ENCODE results near the gene SYT6. TPM values are rescaled to one million over a fixed set of nuclear protein-coding genes. Genes with fewer than 3 reads are reported as not detected.

The SYT6 gene
- total and polyA plus RNA-seq, 10 of the 15 experiments (the other 5 are each of a cell fraction or from before 2014, with no cell fraction given): 0.05 to 0.39 TPM; not detected in 8

DNA sequence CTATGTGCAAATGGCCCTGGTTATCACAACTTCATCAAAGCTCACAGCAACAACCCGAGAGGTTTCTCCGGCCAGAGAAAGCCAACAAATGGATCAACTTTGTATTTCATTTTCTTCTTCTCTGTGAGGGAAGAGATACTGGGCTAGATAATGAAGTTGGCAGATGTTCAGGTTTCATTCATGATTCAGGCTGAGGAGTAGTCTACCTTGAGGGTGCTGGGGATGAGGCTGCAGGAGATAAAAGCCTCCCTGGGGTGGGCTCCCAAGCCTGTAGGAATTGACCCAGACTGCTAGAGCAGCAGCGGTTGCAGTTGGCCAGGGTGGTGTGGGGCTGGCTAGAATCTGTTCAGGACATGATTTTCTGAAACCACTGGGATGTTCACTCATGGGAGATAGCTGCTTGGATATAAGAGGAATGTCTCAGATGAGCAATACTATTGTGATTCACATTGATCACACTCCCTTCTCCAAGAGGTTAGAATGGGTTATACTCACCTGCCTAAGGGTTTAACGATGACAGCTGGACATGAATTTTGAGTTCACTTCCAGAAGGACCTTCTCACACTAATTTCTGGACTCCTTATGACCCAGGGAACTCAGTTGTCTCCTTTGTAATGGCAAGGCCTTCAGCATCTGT, 64.0 kb downstream of the SYT6 start (continued):
- no peak for TF ChIP-seq RAD21 (IDR thresholded peaks at IDR 0.05; ENCODE audit: insufficient read depth, low read depth, low read length)
- TF ChIP-seq, protein P1, sequence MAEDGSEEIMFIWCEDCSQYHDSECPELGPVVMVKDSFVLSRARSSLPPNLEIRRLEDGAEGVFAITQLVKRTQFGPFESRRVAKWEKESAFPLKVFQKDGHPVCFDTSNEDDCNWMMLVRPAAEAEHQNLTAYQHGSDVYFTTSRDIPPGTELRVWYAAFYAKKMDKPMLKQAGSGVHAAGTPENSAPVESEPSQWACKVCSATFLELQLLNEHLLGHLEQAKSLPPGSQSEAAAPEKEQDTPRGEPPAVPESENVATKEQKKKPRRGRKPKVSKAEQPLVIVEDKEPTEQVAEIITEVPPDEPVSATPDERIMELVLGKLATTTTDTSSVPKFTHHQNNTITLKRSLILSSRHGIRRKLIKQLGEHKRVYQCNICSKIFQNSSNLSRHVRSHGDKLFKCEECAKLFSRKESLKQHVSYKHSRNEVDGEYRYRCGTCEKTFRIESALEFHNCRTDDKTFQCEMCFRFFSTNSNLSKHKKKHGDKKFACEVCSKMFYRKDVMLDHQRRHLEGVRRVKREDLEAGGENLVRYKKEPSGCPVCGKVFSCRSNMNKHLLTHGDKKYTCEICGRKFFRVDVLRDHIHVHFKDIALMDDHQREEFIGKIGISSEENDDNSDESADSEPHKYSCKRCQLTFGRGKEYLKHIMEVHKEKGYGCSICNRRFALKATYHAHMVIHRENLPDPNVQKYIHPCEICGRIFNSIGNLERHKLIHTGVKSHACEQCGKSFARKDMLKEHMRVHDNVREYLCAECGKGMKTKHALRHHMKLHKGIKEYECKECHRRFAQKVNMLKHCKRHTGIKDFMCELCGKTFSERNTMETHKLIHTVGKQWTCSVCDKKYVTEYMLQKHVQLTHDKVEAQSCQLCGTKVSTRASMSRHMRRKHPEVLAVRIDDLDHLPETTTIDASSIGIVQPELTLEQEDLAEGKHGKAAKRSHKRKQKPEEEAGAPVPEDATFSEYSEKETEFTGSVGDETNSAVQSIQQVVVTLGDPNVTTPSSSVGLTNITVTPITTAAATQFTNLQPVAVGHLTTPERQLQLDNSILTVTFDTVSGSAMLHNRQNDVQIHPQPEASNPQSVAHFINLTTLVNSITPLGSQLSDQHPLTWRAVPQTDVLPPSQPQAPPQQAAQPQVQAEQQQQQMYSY (CRISPR knock-in tag; IDR thresholded peaks at IDR 0.05): no peak
- no peak for TF ChIP-seq BRCA1 (IDR thresholded peaks at IDR 0.05; ENCODE audit: low read depth, low read length)
- TF ChIP-seq CHD1 (IDR thresholded peaks at IDR 0.05; ENCODE audit: low read depth, low read length): no peak
- no peak for TF ChIP-seq ZBED1 (IDR thresholded peaks at IDR 0.05; ENCODE audit: borderline replicate concordance)
- no peak for TF ChIP-seq CHD4 (IDR thresholded peaks at IDR 0.05)

DNA sequence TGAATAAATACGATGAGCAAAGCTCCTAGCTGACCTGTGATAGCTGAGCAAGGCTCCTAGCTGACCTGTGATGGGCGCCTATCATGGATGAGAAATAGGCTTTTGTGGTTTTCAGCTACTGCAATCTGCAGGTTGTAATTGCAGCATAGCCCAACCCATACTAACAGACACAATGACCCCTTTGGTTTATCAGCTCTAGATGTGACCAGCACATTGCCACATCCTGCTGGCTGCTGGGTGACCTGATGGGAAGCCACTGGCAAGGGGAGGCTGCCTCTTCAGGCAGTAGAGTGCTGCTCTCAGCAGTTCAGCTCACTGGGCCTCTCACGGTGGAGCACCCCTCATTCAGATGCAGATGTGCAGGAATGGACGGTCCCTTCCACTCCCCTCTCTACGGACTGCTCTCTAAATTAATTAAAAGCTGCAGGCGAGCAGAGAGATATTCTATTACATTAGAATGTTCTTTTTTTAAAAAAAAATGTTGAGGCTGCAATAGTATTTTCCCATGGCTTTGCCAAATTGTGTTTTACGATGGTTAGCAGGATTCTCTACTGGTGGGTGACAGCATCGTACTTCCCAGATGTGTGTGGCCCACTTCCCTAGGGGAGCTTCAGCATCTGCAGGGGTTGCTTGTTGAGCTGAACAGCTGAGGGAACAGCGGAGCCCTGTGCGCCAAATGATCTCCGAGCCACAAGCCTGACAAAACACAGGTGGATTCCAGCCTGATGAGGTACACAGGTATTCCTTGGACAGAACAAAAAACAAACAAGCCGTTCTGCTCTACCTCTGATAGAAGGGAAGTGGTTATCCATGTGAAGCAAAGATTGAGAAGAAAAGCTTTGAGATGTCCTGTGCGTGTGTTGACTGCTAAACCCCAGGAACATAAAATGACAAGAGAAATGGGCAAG, 65.0 kb downstream of the SYT6 start:
- ChIA-PET CTCF (interaction anchor here (0.6 to 1.3 kb wide), 2 partner anchors 9 to 71 kb away, joined by 3 to 4 read pairs; no protein-coding TSS in a partner anchor), POLR2A (no interaction called here), RAD21 (ENCODE audit: unreplicated experiment) (no interaction called here), SMC1A (ENCODE audit: uncharacterized antibody, unreplicated experiment) (interaction anchor here (1.0 to 1.8 kb wide), 4 partner anchors 9 to 110 kb away, joined by 3 to 4 read pairs (median 3); no protein-coding TSS in a partner anchor)
- H3K27ac ChIP-seq (ENCODE audit: control insufficient read depth, insufficient read depth): no peak overlapping the region
- DNase-seq (ENCODE audit: low read depth, low spot score): no peak
- no TSS peak for BruUV-seq (replicated peaks)
- peaks cover 1 to 4% of the 10 kb centered on the region in 2 experiments; a peak in 2 of 4 replicates for H3K27me3 ChIP-seq (replicated peaks in 1 of 2; ENCODE audit: control insufficient read depth in 2 of 2, insufficient read depth in 2 of 2, low read length in 1 of 2)
- H3K79me2 ChIP-seq (ENCODE audit: control insufficient read depth, insufficient read depth, low read length): no peaks in the 10 kb centered on the region
- in situ Hi-C loops (cut with MboI) (no loop called here), intact Hi-C loops (cut with micrococcal nuclease; ENCODE audit: unreplicated experiment) (no loop called here)
- WGBS (ENCODE audit: insufficient coverage, insufficient replicate concordance, low lambda C conversion rate, missing lambda C conversion rate): 42% methylated on average over 13 of the region's 13 CpGs
- H3K4me3 ChIP-seq: no peak overlapping the region
- TF ChIP-seq MTA3 (IDR thresholded peaks at IDR 0.05; ENCODE audit: borderline replicate concordance, low read length) (no peak), CREM (IDR thresholded peaks at IDR 0.05; ENCODE audit: low read depth) (no peak), CEBPB (IDR thresholded peaks at IDR 0.05; ENCODE audit: borderline replicate concordance in 1 of 2, low read depth in 2 of 2, low read length in 2 of 2) (no peak)
- no peak overlapping the region for H3K9ac ChIP-seq (ENCODE audit: control insufficient read depth, insufficient read depth, low read length)
- H3K9me3 ChIP-seq (replicated peaks; ENCODE audit: control insufficient read depth, insufficient read depth, low read length): no peaks in the 10 kb centered on the region
- H2AFZ ChIP-seq (ENCODE audit: control insufficient read depth, low read depth, low read length): no peak overlapping the region
- no peak overlapping the region for H3K4me2 ChIP-seq (ENCODE audit: control insufficient read depth, insufficient read depth)
- no peak for FAIRE-seq
- no peaks in the 10 kb centered on the region for H3K36me3 ChIP-seq (ENCODE audit: control insufficient read depth in 2 of 2, insufficient read depth in 2 of 2, low read length in 1 of 2)
- ATAC-seq: no peak
- no peaks in the 10 kb centered on the region for H4K20me1 ChIP-seq (ENCODE audit: control insufficient read depth, insufficient read depth)
- H3K4me1 ChIP-seq (ENCODE audit: control insufficient read depth, insufficient read depth, low read length): no peaks in the 10 kb centered on the region

All from GM12878 (cell line).